Stimulated activated CD4-positive, alpha-beta T cell treated with anti-CD3 and anti-CD28 coated beads, TNF-alpha, amount 100 ng/mL, for 4 hours (primary cell): ENCODE measurements around the gene SRBD1.

ENCODE experiments used
- DNase-seq, 3 experiments: peaks; one replicate each; pipeline ENCODE4 v3.0.0-alpha.2; 2020; ENCODE audit warnings: low read depth in 3 of 3

SRBD1 gene

GRCh38 chr2:45469314-45470099 is 141.6 kb downstream of the SRBD1 start:
- no peak for DNase-seq

DNA sequence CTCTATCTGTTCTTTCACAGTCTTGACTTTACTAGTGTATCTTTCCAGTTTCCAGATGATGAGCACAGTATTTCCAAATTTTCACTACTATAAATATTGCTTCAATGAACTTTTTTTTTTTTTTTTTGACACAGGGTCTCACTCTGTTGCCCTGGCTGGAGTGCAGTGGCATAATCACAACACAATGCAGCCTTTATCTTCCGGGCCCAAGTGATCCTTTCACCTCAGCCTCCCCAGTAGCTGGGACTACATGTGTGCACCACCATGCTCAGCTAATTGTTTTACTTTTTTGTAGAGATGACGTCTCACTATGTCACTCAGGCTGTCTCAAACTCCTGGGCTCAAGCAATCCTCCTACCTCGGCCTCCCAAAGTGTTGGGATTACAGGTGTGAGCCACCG is 142.8 kb downstream of the SRBD1 start:
- no peak for DNase-seq

- DNase-seq, result no peak
Observed at GRCh38 chr2:45466053-45466452, 145.0 kb downstream of the SRBD1 start.

GRCh38 chr2:45460825-45461224 is 150.2 kb downstream of the SRBD1 start:
- DNase-seq, result no peak

- no peak for DNase-seq
Observed at GRCh38 chr2:45459860-45460259, 151.2 kb downstream of the SRBD1 start.

GRCh38 chr2:45458909-45459563 is 152.0 kb downstream of the SRBD1 start:
- no peak for DNase-seq

DNA sequence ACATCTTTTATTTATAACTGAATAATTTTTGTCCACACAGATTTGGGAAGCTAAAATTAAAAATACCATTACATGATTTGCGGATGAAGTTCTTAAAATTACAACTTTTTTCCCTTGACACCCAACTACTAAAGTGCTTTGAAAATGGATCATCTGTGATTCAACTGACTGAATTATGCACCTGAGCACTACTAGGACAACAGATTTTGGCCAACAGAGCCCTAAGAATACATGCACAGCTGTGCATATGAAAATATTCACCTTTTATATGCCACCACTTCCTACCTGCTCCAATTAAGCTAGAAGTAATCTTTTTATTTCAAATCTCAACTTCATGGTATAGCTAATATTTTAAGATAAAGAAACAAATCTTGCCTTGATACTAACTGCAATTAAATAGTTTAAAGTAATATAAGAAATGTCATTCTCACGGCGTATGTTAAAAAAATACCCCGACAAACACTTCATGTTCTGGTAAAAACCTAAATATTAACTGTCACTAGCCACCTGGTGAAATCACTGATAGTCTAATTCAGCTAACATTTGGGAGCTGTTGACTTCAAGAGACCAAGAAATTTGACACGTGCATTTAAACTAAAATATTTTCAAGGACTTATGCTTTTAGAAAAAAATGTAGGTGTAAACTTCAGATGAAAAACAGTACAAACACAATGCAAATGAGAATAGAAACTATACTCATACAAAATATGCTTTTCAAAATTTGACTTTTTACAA is 153.7 kb downstream of the SRBD1 start:
- no peak for DNase-seq

GRCh38 chr2:45452866-45453265 is 158.2 kb downstream of the SRBD1 start:
- DNase-seq, result no peak

- no peak for DNase-seq
Observed at GRCh38 chr2:45450634-45451033, 160.4 kb downstream of the SRBD1 start.

GRCh38 chr2:45448217-45448616 is 162.8 kb downstream of the SRBD1 start:
- no peak for DNase-seq

GRCh38 chr2:45446016-45446415 is 165.1 kb downstream of the SRBD1 start:
- no peak for DNase-seq

GRCh38 chr2:45445037-45445436 is 166.0 kb downstream of the SRBD1 start:
- no peak for DNase-seq

DNA sequence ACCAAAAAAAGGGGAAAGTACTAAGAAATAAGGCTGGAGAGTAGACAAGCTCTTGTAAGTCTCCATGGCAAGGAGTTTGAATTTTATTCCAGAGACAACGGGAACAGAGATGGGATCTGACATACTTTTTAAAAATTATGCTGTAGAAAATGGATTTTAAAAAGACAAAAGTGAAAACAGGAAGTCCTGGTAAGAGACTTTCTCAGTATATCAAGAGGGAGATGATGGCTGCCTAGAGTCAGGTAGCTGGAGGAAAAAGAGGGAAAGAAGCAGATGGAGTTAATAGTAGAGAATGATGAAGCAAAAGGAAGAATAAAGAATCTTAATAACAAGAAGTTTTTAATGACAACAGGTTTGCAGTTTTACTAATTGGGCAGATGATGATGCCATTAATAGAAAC is 168.1 kb downstream of the SRBD1 start:
- DNase-seq, result no peak

- no peak for DNase-seq
Observed at GRCh38 chr2:45442026-45442425, 169.0 kb downstream of the SRBD1 start.

DNA sequence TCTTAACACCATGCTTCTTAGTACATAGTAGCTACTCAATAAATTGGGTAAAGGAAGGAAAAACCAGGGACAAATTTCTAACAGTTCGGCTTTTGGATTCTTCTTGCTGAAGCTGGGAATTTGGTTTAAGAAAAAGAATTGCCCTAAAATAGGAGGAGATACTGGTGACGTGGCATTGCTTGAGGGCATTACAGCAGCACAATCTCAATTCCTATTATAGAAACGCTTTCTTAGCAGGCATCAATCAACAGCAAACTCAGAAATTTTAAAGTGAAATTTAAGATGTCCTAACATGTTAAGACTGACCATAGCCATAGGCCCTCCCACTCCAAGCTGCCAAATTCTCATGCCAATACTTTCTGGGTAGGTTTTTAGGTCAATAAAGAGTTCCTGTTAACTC is 169.5 kb downstream of the SRBD1 start:
- no peak for DNase-seq

- DNase-seq, result no peak
Observed at GRCh38 chr2:45439788-45440773, 171.0 kb downstream of the SRBD1 start.

DNA sequence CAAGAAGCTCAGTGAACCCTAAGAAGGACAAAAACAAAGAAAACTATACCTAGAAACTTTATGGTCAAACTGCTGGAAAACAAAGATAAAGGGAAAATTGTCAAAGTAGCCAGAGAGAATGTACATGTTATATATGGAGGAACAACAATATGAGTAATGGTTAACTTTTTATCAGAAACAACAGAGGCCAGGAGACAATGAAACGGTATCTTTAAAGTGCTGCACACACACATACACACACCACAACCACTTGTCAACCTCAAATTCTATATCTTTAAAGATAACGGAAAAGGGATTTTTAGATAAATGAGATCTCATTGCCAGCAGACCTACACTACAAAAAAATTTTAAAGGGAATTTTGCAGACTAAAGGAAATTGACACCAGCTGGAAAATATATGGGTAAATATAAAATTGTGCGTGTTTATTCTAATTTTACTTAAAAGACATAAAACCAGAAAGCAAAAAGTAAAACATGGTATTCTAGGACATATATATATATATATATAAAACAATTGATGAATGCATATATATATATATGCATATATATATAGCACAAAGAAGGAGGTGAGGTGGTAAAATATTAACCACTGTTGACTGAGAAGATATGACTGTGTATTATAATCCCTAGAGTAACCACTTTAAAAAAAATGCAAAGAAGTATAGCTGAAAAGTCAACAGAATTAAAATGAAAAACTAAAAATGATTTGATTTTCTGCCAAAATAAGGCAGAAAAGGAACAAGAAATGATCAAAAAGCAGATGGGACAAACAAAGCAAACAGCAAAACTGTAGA is 172.0 kb downstream of the SRBD1 start:
- no peak for DNase-seq

DNA sequence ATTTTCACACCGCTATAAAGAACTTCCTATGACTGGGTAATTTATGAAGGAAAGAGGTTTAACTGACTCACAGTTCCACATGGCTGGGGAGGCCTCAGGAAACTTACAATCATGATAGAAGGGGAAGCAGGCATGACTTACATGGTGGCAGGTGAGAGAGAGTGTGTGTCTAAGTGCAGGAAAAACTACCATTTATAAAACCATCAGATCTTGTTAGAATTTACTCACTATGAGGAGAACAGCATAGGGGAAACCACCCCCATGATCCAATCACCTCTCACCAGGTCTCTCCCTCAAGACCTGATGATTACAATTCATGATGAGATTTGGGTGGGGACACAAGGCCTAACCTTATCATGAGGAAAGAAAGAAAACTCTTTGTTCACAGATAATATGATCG is 174.6 kb downstream of the SRBD1 start:
- no peak for DNase-seq

GRCh38 chr2:45435316-45435715 is 175.8 kb downstream of the SRBD1 start:
- DNase-seq, result no peak

DNA sequence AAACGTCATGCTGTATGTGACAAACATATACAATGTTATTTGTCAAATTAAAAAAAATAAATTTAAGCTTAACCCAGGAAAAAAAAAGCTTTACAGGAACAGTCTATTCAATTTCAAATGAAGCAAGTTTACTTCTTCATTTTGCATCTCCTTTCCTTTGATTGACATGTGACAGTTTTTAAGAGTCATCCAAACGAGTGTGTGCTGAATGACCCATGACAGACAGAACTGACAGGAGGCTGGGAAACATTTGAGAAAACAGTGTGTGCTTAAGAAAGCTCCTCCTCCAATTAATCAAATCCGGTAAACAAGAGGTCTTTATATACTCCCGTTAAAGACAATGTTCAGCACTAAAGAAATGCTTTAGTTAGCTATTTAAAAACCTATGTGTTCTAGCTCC is 177.7 kb downstream of the SRBD1 start:
- DNase-seq, result no peak

GRCh38 chr2:45432406-45432805 is 178.7 kb downstream of the SRBD1 start:
- DNase-seq, result no peak
